GM12874 (cell line): ENCODE measurements around the gene DCANP1.

Experiments used
- TF ChIP-seq, protein P1 (sequence below): IDR thresholded peaks from 2 replicates; pipeline ENCODE4 v1.5.1; 2011; ENCODE audit warnings: low read depth, mild to moderate bottlenecking, control low read depth, low read length, moderate library complexity; ENCODE audit not compliant: insufficient read depth

The DCANP1 gene

DNA sequence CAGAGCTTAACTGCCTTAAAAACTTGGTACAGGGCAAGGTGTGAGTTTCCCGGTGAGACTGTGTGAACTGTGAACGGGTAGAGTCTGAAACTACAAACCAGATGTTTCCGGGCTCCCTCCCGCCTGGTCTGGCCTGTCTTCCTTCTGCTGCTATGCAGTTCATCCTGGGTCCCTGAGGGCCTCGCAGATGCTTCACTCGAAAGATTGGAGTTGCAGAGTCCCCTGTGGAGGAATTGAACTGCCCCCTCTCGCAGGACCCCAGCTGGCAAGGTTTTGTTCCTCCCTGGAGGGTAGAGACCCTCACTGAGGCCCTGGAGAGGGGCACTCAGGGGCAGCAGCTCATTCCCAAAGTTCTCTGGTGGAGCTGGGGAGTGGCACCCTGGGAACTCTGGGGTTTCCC is 533 bp downstream of the DCANP1 start:
- TF ChIP-seq, protein P1, sequence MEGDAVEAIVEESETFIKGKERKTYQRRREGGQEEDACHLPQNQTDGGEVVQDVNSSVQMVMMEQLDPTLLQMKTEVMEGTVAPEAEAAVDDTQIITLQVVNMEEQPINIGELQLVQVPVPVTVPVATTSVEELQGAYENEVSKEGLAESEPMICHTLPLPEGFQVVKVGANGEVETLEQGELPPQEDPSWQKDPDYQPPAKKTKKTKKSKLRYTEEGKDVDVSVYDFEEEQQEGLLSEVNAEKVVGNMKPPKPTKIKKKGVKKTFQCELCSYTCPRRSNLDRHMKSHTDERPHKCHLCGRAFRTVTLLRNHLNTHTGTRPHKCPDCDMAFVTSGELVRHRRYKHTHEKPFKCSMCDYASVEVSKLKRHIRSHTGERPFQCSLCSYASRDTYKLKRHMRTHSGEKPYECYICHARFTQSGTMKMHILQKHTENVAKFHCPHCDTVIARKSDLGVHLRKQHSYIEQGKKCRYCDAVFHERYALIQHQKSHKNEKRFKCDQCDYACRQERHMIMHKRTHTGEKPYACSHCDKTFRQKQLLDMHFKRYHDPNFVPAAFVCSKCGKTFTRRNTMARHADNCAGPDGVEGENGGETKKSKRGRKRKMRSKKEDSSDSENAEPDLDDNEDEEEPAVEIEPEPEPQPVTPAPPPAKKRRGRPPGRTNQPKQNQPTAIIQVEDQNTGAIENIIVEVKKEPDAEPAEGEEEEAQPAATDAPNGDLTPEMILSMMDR, result no peak

DNA sequence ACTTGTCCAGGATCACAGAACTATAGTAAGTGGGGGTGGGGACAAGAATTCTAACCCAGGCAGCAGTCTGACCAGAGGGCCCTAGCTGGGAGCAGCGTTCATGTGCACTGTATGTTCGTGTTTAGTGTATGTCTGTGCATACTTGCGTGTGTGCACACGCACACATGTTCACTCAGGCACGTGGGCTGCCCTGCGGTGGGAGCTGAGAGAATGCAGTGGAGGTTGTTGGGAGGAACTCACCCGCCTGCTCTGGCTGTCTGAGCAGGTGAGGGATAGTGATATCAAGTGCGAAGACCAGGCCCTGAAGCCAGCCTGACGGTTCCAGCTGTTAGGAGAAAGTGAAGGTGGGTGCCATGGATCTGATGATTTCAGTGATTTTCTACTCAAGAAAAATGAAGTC is 942 bp downstream of the DCANP1 start:
- TF ChIP-seq, protein P1, result no peak

DNA sequence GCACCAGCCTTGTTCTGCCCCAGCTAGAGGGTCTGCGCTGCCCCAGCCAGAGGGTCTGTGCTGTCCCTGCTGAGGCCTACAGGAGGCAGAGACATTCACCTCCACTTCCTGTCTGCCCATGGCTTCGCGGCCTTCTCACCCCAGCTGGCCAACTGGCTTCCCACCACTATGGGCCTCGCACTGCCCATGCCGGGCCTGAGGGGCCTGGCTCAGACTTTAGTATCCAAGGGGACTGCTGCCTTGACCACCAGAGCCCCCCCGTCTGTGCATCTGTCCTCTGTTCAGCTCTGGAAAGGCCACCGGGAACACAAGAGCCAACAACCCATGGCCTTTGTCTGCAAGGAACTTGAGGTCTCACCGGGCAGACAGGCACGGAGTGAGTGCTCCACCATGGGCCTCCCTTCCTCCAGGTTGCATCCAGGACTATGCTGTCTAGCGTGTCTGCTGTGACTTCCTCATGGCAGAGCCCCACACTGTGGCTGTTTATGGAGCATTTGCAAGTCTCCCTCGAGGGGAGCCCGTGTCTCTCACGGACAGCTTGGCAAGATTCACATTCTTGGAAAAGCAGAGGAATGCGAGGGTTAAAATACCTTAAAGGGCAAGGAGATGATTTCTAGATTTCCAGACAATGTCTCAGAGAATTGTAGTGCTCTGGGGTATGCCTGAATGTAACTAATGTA is 1.7 kb downstream of the DCANP1 start:
- TF ChIP-seq, protein P1, result no peak

DNA sequence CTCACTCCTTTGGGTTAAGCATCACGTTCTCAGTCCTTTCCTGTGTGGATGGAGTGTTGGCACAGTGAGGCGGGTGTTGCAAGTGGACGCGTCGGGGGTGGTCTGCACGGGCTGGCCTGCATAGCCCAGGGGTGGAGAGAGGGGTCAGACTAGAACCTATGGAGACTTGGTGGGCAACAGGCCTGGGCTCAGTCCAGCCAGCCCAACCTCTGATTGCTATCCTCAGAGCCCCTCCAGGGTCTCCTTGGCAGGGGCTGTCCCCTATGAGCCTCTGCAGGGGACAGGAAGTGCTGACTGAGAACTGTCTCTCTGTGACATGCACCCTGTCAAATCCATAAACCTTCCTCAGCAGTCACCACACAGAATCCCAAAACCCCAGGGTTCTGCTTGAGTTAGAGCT is 2.3 kb downstream of the DCANP1 start:
- TF ChIP-seq, protein P1, result no peak

DNA sequence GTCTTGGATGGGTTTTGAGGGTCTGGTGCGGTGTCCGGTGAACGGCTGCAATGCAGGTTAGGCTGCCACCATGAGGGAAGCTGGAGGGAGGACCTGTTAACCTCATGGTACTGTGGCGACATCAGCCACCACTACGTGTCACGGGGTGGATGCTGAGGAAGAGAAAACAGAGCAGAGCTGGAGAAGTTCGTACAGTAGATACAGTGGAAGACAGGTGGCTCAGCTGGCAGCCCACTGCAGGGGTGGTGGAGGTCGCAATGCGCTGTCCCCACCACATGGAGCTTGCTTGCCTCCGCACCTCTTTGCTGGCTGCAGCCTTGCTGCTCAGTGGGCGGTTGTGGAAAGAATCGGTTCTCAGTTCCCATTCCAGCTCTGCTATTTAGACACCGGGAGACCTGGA is 2.8 kb downstream of the DCANP1 start:
- TF ChIP-seq, protein P1, result no peak

- TF ChIP-seq, protein P1, result no peak
Observed at GRCh38 chr5:135443161-135443960, 3.8 kb downstream of the DCANP1 start.

DNA sequence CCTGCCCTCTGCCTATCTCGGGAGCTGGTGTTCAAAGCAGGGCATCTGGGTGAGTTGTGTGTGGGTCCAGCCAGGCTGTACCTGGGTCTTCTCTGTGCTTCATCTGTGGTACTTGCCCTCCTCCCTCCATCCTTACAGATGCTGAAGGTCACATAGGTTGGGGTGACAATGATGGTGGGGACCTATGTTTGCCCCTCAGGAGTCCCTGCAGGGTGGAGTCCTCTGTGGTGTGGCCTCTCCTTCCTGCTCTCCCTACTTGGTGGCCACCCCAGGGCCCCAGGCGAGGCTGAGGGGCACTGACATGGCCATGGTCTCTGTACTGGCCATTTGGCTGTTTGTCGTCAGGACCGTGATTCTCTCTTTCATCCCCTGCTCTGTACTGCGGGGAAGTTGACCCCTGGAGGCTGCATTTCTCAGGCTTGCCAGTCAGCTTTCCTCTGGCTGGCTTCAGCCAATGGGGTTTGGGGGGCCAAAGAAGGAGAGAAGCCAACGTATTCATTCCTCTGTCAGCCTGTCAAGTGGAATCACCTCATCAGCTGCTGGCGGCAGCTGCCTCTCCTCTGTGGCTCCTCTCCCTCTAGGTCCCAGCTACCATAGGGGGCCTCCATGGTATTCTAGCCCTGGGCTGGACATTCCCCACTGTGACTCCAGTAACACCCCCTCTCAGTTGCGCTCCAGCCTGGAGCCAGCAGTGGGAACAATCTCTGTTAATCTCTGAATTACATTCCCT is 4.6 kb downstream of the DCANP1 start:
- TF ChIP-seq, protein P1, result no peak
